ENCODE results near the gene NLRP3.

- TF ChIP-seq POLR2A (IDR thresholded peaks at IDR 0.05) (no peak), CTCF (IDR thresholded peaks at IDR 0.05) (no peak), POLR2AphosphoS5 (IDR thresholded peaks at IDR 0.05) (no peak)
Measured at GRCh38 chr1:247366926-247367645, 48.9 kb upstream of the NLRP3 start.

Measured in prostate gland (tissue), 2 donors.